VCaP (cell line): ENCODE data around the gene A4GALT.
"Not testable (repeated sequence)": the region's sequence is repeated elsewhere in the genome, so short reads cannot be mapped to it uniquely, and the experiment has no call there.

Experiments
- H3K27ac ChIP-seq: fragments of 450-650 bp; 2 replicates; pipeline ENCODE4 v1.5.1; 2017
- TF ChIP-seq, protein P1 (sequence below): fragments of 450-650 bp; conservative IDR thresholded peaks from 2 replicates; pipeline ENCODE4 v1.5.1; 2017; ENCODE audit warnings: mild to moderate bottlenecking, moderate library complexity

The A4GALT gene

DNA sequence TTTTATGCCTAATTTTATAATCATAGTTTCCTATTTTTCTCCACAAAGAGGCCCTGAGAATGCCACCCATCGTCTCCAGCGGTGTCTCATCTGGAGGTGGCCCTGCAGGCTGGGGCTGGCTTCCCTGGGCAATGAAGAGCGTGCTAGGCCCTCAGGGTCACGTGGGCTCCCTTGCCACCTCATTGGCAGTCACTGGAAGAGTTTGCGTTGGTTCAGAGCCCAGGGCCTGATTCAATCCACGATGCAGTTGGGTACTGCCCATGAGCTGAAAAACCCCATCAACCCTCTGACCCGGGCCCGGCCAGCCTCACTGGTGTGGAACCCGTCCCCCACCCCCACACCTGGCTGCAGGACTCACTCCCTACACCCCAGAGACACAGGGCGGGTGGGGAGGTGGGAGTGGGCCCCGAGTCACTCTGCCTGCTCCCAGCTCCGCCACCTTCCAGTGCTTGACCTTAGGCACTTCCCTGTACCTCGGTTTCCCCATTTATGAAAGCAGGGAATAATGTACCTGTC, 43.4 kb upstream of the A4GALT start:
- H3K27ac ChIP-seq: no peak overlapping the region
- TF ChIP-seq, protein P1, sequence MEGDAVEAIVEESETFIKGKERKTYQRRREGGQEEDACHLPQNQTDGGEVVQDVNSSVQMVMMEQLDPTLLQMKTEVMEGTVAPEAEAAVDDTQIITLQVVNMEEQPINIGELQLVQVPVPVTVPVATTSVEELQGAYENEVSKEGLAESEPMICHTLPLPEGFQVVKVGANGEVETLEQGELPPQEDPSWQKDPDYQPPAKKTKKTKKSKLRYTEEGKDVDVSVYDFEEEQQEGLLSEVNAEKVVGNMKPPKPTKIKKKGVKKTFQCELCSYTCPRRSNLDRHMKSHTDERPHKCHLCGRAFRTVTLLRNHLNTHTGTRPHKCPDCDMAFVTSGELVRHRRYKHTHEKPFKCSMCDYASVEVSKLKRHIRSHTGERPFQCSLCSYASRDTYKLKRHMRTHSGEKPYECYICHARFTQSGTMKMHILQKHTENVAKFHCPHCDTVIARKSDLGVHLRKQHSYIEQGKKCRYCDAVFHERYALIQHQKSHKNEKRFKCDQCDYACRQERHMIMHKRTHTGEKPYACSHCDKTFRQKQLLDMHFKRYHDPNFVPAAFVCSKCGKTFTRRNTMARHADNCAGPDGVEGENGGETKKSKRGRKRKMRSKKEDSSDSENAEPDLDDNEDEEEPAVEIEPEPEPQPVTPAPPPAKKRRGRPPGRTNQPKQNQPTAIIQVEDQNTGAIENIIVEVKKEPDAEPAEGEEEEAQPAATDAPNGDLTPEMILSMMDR: no peak

DNA sequence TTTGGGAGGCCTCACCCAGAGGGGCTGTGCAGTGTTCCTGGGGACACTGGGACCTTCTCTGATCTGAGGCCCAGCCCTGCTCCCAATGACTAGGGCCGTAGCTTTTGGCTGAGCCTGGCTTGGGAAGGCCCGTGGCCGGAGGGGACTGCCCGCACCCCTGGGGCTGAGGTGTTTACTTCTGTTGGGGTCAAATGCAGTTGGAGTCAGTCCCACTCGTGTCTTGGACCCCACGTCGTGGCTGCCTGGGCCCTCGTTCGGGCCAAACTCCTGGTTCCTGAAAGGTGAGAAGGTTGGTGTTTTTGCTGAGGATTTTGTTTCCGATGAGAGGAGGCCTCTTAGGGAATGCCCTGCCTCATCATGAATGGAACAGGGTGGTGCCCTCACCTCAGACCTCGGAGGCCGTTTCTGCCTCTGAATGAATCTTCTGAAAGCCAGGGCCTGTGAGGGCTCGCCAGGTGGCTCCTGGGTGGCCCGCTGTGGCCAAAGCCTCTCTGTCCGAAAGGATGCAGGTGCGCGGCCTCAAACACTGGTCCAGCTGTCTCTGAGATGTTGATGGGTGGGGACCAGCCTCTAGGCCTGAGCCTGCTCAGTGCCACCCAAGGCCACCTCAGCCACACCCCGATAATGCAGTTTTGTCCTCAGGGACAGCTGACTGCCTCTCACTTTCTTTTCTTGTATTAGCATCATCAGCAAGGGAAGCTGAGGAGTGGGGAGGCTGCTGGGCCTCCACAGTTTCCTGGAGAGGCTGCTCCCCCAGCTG, 40.3 kb upstream of the A4GALT start:
- TF ChIP-seq, protein P1: no peak
- H3K27ac ChIP-seq: no peak overlapping the region

DNA sequence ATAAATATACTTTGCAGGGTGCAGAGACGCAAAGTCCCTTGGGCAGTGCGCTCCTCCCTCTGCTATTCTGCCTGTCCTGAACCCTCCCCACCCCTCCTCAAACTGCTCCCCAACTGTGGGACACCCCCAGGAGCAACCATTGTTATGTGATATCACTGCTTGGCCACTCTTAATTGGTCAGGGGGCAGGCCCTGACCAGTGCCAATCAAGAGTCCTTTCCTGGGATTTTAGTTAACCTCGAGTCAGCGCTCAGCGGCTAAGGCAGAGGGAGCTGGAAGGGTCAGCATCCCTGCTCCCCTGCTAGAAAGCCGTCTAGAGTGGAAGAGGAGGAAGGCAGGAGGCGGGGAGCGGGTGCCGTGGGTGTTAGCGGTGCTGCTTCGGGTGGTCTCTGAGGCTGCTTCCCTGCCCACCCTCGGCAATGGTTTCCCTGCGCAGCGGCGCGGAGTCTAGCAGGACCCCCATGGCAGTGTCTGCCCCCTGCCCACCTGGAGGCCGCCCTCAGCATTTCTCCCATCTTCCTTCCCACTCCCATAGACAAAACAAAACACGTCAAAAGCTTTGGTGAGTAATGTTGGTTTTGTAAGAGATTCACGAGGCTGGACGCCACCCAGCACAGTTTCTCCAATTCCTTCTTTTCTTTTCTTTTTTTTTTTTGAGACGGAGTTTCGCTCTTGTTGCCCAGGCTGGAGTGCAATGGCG, 38.4 kb upstream of the A4GALT start:
- no peak overlapping the region for H3K27ac ChIP-seq
- TF ChIP-seq, protein P1: no peak

DNA sequence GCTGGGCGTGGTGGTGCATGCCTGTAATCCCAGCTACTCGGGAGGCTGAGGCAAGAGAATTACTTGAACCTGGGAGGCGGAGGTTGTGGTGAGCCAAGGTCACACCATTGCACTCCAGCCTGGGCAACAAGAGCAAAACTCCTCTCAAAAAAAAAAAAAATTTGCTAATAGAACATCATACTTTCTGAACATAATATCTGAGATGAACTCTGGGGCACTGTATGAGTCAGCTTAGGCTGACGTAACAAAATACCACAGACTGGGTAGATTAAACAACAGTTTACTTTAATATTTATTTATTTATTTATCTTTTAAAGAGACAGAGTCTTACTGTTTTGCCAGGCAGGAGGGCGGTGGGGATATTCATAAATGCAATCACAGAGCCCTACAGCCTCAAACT, 34.9 kb upstream of the A4GALT start:
- not testable (repeated sequence) for H3K27ac ChIP-seq

DNA sequence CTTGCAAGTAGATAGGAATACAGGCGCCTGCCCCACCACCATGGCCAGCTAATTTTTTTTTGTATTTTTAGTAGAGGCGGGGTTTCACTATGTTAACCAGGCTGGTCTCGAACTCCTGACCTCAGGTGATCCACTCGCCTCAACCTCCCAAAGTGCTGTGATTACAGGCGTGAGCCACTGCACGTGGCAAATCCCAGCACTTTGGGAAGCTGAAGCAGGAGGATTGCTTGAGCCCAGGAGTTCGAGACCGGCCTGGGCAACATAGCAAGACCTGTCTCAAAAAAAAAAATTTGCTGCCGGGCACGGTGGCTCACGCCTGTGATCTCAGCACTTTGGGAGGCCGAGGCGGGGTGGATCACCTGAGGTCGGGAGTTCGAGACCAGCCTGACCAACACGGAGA, 34.5 kb upstream of the A4GALT start:
- H3K27ac ChIP-seq: not testable (repeated sequence)

DNA sequence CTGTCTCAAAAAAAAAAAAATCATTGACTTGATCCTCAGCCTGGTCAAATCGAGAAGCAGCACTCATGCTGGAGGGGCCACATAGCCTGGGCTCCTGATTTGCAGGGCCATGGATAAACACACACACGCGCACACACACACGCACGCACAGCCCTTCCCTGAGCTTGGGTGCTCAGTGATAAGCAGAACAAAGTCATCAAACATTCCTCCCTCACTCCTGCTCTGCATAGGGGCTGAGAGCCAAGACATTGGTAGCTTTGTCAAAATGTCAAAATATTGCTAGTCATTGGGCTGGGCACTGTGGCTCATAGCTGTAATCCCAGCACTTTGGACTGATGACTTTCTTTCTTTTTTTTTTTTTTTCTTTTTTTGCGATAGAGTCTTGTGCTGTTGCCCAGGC, 34.0 kb upstream of the A4GALT start:
- TF ChIP-seq, protein P1: no peak
- no peak overlapping the region for H3K27ac ChIP-seq

DNA sequence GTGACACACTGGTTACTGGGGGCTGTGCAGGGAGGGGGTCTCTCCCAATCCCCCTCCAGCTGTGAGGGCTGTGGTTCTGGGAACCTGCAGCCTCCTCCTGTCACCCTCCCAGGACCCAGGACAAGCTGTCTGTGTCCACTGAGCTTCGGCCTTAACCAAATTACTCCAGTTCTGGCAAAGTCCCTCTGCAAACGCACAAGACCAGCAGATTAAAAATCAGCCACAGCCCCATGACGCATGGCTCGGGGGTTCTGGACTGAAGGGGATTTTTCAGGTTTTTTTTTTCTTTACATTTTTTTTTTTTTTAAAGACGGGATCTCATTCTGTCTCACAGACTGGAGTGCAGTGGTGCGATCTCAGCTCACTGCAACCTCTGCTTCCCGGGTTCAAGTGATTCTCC, 32.2 kb upstream of the A4GALT start:
- TF ChIP-seq, protein P1: no peak
- H3K27ac ChIP-seq: no peak overlapping the region

DNA sequence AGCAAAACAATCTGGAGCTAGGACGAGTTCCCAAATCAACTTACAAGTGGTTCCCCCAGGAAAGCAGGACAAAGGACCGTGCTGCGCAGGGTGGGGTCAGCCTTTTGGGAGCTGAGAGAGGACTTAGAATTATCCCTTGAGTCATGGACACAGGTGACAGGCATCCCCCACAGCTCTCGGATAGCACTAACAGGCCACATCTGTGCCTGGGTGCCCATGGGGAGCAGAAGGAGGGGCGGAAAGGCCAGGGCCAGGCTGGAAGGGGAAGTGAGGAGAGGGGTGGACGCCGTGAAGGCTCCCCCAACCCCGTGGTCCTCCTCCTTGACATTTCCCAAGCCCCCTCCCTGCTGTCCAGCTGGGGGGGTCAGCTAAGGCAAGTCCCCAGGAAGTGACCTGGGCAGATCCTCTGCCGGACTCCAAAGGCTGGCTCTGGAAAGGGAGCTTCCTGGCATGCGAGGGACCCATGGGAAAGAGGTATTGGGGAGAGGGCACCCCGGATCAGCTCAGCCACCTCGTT, 31.6 kb upstream of the A4GALT start:
- TF ChIP-seq, protein P1: no peak
- H3K27ac ChIP-seq: no peak overlapping the region

DNA sequence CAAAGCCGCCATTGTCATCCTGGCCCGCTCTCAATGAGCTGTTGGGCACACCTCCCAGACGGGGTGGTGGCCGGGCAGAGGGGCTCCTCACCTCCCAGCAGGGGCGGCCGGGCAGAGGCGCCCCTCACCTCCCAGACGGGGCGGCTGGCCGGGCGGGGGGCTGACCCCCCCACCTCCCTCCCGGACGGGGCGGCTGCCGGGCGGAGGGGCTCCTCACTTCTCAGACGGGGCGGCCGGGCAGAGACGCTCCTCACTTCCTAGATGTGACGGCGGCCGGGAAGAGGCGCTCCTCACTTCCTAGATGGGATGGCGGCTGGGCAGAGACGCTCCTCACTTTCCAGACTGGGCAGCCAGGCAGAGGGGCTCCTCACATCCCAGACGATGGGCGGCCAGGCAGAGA, 29.8 kb upstream of the A4GALT start:
- H3K27ac ChIP-seq: not testable (repeated sequence)
